Measurements from ENCODE around the gene ACY1.

ACY1 gene

GRCh38 chr3:51942603-51943450, 40.5 kb upstream of the ACY1 start:
- no peaks in the 10 kb centered on the region for H3K27me3 Mint-ChIP-seq (ENCODE audit: low read depth)
- peaks cover 9% of the 10 kb centered on the region for H3K36me3 Mint-ChIP-seq (ENCODE audit: low read depth)
- peak; percentile 44 for DNase-seq (ENCODE audit: low spot score)
- peak overlapping the region; percentile 88 for H3K27ac Mint-ChIP-seq
- peak overlapping the region; percentile 93 for H3K4me3 Mint-ChIP-seq
- H3K4me1 Mint-ChIP-seq (ENCODE audit: low read depth), result peaks cover 20% of the 10 kb centered on the region
- no peaks in the 10 kb centered on the region for H3K9me3 Mint-ChIP-seq

DNA sequence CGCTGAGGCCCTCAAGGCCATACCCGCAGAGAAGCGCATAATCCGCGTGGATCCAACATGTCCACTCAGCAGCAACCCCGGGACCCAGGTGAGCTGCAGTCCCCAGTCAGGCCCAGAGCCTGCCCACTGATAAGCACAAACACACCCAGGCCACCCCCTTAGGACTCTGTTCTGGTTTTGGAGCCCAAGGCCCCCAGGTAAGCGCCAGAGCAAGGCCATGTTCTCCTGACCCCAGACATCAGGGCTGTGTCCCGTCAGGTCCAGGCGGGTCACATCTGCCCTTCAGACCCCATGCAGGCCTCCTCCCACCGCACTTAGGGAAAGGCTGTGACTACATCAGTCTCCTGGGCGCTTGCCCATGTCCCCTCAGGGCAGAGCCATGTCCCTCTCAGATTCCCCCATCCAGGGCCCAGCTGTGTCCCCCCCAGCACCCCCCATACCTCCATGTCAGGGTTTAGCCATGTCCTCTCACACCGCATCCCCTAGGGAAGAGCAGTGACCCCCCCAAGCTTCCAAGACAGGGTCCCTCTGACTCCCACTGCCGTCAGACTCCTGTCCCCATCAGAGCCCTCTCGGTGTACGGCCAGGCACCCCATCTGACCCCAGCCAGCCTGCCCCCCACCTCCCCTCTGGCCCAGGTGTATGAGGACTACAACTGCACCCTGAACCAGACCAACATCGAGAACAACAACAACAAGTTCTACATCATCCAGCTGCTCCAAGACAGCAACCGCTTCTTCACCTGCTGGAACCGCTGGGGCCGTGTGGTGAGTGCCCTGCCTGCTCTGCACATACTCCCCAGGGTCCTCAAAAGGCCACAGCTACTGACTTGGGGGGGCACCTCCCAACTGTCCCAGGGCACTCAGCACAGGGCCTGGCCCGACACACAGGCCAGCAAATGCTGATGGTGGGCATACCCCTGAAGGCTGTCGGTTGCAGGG, 39.6 kb upstream of the ACY1 start:
- Mint-ChIP-seq H3K4me1 (ENCODE audit: low read depth) (peaks cover 20% of the 10 kb centered on the region), H3K9me3 (no peaks in the 10 kb centered on the region), H3K27ac (peak overlapping the region; percentile 88), H3K4me3 (no peak overlapping the region), H3K36me3 (ENCODE audit: low read depth) (peaks cover 6% of the 10 kb centered on the region), H3K27me3 (ENCODE audit: low read depth) (no peaks in the 10 kb centered on the region)
- no peak for DNase-seq (ENCODE audit: low spot score)

DNA sequence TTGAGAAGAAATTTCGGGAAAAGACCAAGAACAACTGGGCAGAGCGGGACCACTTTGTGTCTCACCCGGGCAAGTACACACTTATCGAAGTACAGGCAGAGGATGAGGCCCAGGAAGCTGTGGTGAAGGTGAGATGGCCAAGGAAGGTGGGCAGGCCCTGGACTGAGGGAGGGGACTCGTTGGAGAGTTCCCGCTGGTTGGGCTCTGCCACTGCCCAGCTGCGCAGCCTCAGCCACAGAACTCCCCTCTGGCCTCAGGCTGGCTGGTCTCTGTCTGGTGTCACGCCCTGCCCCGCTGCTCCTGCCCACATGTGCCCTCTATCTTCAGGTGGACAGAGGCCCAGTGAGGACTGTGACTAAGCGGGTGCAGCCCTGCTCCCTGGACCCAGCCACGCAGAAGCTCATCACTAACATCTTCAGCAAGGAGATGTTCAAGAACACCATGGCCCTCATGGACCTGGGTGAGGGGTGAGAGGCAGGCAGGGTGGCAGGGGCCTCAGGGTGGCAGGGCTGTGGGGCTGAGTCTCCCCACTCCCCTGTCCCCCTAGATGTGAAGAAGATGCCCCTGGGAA, 38.8 kb upstream of the ACY1 start:
- Mint-ChIP-seq H3K9me3 (no peaks in the 10 kb centered on the region), H3K4me3 (no peak overlapping the region), H3K36me3 (ENCODE audit: low read depth) (peaks cover 4% of the 10 kb centered on the region), H3K27me3 (ENCODE audit: low read depth) (no peaks in the 10 kb centered on the region), H3K27ac (peak overlapping the region; percentile 45), H3K4me1 (ENCODE audit: low read depth) (peaks cover 15% of the 10 kb centered on the region)
- DNase-seq (ENCODE audit: low spot score), result no peak

GRCh38 chr3:51945031-51945840, 38.1 kb upstream of the ACY1 start:
- Mint-ChIP-seq H3K27me3 (ENCODE audit: low read depth) (no peaks in the 10 kb centered on the region), H3K27ac (no peak overlapping the region), H3K36me3 (ENCODE audit: low read depth) (peaks cover 4% of the 10 kb centered on the region), H3K4me1 (ENCODE audit: low read depth) (peaks cover 13% of the 10 kb centered on the region), H3K9me3 (no peaks in the 10 kb centered on the region), H3K4me3 (no peak overlapping the region)
- no peak for DNase-seq (ENCODE audit: low spot score)

- no peaks in the 10 kb centered on the region for H3K9me3 Mint-ChIP-seq
- DNase-seq (ENCODE audit: low spot score), result no peak
- H3K27me3 Mint-ChIP-seq (ENCODE audit: low read depth), result no peaks in the 10 kb centered on the region
- peak overlapping the region; percentile 21 for H3K27ac Mint-ChIP-seq
- peaks cover 6% of the 10 kb centered on the region for H3K4me1 Mint-ChIP-seq (ENCODE audit: low read depth)
- H3K36me3 Mint-ChIP-seq (ENCODE audit: low read depth), result peaks cover 2% of the 10 kb centered on the region
- no peak overlapping the region for H3K4me3 Mint-ChIP-seq
These were observed 37.2 kb upstream of the ACY1 start for GRCh38 chr3:51945926-51946705.

DNA sequence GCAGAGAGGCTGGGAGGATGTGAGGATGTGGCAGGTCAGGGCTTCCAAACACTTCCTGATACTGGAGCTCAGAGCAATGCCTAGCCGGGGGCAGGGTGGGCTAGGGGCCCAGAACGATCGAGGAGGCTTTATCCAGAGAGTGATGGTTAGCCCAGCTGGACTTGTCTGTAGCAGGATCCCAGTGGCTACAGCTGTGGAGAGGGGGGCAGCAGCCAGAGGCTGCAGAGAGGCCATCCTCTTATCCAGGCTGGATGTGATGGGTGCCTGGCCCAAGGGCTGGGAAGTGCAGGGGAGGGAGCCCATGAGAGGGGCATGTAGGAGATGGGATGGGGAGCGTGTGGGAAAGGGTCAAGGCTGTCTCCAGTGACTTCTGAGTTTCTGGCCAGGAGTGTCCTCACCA, 36.5 kb upstream of the ACY1 start:
- Mint-ChIP-seq H3K9me3 (no peaks in the 10 kb centered on the region), H3K27ac (no peak overlapping the region), H3K4me1 (ENCODE audit: low read depth) (peaks cover 5% of the 10 kb centered on the region), H3K4me3 (no peak overlapping the region), H3K36me3 (ENCODE audit: low read depth) (peaks cover under 1% of the 10 kb centered on the region), H3K27me3 (ENCODE audit: low read depth) (no peaks in the 10 kb centered on the region)
- no peak for DNase-seq (ENCODE audit: low spot score)

DNA sequence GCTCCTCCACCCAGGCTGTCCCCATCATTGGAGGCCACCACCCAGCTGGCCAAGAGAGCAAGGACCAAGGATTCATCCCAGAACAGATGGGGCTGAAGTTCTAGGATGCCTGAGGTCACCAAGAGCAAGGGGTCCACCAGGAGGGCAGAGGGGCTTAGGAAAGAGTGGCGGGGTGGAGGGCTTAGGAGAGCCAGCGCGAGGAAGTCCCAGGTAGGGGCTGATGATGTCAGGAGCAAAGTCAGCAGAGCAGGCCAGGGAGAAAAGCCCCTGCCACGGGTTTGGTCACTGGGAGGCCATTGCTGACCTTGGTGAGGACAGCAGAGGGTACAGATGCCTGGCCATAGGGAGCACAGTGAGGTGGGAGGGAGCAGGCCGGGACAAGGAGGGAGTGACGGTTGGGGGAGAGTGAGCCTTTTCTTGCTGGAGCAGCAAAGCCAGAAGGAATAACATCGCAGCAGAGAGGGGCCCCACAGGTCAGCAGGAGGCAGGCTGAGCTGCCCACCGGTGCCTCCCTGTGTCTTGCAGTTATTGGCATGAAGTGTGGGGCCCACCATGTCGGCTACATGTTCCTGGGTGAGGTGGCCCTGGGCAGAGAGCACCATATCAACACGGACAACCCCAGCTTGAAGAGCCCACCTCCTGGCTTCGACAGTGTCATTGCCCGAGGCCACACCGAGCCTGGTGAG, 36.0 kb upstream of the ACY1 start:
- no peaks in the 10 kb centered on the region for H3K9me3 Mint-ChIP-seq
- no peak for DNase-seq (ENCODE audit: low spot score)
- H3K4me1 Mint-ChIP-seq (ENCODE audit: low read depth), result peaks cover 5% of the 10 kb centered on the region
- no peak overlapping the region for H3K27ac Mint-ChIP-seq
- peaks cover 3% of the 10 kb centered on the region for H3K27me3 Mint-ChIP-seq (ENCODE audit: low read depth)
- no peak overlapping the region for H3K4me3 Mint-ChIP-seq
- H3K36me3 Mint-ChIP-seq (ENCODE audit: low read depth), result no peaks in the 10 kb centered on the region

DNA sequence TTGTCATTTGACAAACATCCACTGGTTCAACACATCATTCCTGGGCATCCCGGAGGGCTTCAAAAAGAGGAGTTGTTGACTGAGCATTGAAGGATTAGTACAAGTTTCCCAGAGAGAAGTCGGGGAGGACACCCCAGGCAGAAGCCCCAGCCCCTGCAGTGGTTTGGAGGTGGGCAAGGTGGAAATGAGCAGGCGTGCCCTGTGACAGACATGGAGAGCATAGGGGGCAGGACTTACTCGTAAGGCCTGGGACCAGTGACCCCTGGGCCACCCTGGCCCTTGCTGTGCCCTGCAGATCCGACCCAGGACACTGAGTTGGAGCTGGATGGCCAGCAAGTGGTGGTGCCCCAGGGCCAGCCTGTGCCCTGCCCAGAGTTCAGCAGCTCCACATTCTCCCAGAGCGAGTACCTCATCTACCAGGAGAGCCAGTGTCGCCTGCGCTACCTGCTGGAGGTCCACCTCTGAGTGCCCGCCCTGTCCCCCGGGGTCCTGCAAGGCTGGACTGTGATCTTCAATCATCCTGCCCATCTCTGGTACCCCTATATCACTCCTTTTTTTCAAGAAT, 35.2 kb upstream of the ACY1 start:
- no peak overlapping the region for H3K4me3 Mint-ChIP-seq
- no peaks in the 10 kb centered on the region for H3K36me3 Mint-ChIP-seq (ENCODE audit: low read depth)
- H3K27me3 Mint-ChIP-seq (ENCODE audit: low read depth), result peaks cover 4% of the 10 kb centered on the region
- H3K27ac Mint-ChIP-seq, result no peak overlapping the region
- no peaks in the 10 kb centered on the region for H3K9me3 Mint-ChIP-seq
- DNase-seq (ENCODE audit: low spot score), result no peak
- H3K4me1 Mint-ChIP-seq (ENCODE audit: low read depth), result no peaks in the 10 kb centered on the region

GRCh38 chr3:51949121-51949520, 34.2 kb upstream of the ACY1 start:
- Mint-ChIP-seq H3K9me3 (no peaks in the 10 kb centered on the region), H3K4me3 (no peak overlapping the region), H3K27ac (no peak overlapping the region), H3K27me3 (ENCODE audit: low read depth) (peaks cover 15% of the 10 kb centered on the region), H3K4me1 (ENCODE audit: low read depth) (no peaks in the 10 kb centered on the region), H3K36me3 (ENCODE audit: low read depth) (no peaks in the 10 kb centered on the region)
- DNase-seq (ENCODE audit: low spot score), result no peak

- Mint-ChIP-seq H3K27me3 (ENCODE audit: low read depth) (peaks cover 27% of the 10 kb centered on the region), H3K9me3 (no peaks in the 10 kb centered on the region), H3K36me3 (ENCODE audit: low read depth) (no peaks in the 10 kb centered on the region), H3K27ac (no peak overlapping the region), H3K4me3 (no peak overlapping the region), H3K4me1 (ENCODE audit: low read depth) (no peaks in the 10 kb centered on the region)
- DNase-seq (ENCODE audit: low spot score), result no peak
These were observed 32.4 kb upstream of the ACY1 start for GRCh38 chr3:51950899-51951298.

DNA sequence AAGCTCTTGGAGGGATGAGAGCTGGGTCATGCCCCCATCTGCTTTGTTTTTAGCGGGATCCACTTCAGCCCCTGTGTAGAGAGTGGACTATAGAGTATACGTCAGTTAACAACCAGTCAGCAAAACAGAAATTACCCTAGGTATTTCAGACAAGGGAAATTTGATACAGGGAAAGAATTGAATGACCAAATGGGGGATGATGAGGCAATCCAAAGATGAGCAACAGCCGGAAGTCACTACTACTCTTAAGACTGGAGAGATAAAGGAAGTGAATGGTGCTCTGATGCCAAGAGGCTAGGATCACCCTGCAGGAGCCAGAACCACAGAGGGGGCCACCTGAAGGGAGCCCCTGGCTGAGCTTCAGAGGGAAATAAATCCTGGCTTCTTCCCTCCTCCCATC, 29.9 kb upstream of the ACY1 start:
- Mint-ChIP-seq H3K36me3 (ENCODE audit: low read depth) (peaks cover 3% of the 10 kb centered on the region), H3K4me1 (ENCODE audit: low read depth) (no peaks in the 10 kb centered on the region), H3K27me3 (ENCODE audit: low read depth) (peaks cover 33% of the 10 kb centered on the region), H3K9me3 (no peaks in the 10 kb centered on the region), H3K4me3 (no peak overlapping the region), H3K27ac (no peak overlapping the region)
- DNase-seq (ENCODE audit: low spot score), result no peak

DNA sequence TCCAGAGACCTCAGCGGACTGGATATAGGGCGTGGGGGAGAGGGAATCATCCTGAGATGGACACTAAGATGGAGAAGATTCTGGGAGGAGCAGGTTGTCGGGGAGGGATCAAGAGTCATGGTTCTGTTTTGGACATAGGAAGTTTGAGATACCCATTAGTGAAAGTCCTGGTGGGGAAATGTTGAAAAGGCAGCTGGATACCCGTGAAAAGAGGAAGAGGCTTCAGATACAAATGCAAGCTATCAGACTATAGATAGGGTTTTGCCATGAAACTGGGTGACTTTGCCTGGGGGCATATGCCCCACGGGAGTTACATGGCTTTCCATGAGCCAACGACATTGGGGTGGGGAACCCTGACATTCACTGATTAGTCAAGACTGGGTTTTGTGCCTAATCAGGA, 29.2 kb upstream of the ACY1 start:
- no peaks in the 10 kb centered on the region for H3K4me1 Mint-ChIP-seq (ENCODE audit: low read depth)
- H3K36me3 Mint-ChIP-seq (ENCODE audit: low read depth), result peaks cover 3% of the 10 kb centered on the region
- H3K27ac Mint-ChIP-seq, result no peak overlapping the region
- no peak overlapping the region for H3K4me3 Mint-ChIP-seq
- H3K9me3 Mint-ChIP-seq, result no peaks in the 10 kb centered on the region
- H3K27me3 Mint-ChIP-seq (ENCODE audit: low read depth), result peaks cover 33% of the 10 kb centered on the region
- DNase-seq (ENCODE audit: low spot score), result no peak

Data from T-helper 2 cell treated with Interferon-gamma antibody and Interleukin-4, amounts not matched to agents 5 μg/mL and 100 μg/mL, for 36 hours (primary cell).